RWPE1 (cell line): ENCODE data around the gene COLGALT1.
"Not testable (repeated sequence)": the region's sequence is repeated elsewhere in the genome, so short reads cannot be mapped to it uniquely, and the experiment has no call there.

Source experiments
- CTCF ChIA-PET: fragments of 350-600 bp; sonication (Branson Sonifier 250); formaldehyde crosslinking; extraction: SDS; loops from one replicate; lab custom pipeline; 2021; lab: Yijun Ruan, JAX
- POLR2A ChIA-PET: fragments of 400-600 bp; formaldehyde crosslinking; extraction: SDS; loops from one replicate; lab custom pipeline; 2020; ENCODE audit warnings: antibody characterized with exemption; ENCODE audit not compliant: low non-redundant PET; lab: Yijun Ruan, JAX
- DNase-seq: peaks from one replicate; pipeline ENCODE4 v3.0.0; 2012; ENCODE audit warnings: low spot score
- H3K27ac ChIP-seq: fragments of 450-650 bp; 2 replicates; pipeline ENCODE4 v1.5.1; 2017
- TF ChIP-seq, protein P1 (sequence below): fragments of 450-650 bp; conservative IDR thresholded peaks from 2 replicates; pipeline ENCODE4 v1.5.1; 2017; ENCODE audit warnings: low read depth, mild to moderate bottlenecking

The COLGALT1 gene

DNA sequence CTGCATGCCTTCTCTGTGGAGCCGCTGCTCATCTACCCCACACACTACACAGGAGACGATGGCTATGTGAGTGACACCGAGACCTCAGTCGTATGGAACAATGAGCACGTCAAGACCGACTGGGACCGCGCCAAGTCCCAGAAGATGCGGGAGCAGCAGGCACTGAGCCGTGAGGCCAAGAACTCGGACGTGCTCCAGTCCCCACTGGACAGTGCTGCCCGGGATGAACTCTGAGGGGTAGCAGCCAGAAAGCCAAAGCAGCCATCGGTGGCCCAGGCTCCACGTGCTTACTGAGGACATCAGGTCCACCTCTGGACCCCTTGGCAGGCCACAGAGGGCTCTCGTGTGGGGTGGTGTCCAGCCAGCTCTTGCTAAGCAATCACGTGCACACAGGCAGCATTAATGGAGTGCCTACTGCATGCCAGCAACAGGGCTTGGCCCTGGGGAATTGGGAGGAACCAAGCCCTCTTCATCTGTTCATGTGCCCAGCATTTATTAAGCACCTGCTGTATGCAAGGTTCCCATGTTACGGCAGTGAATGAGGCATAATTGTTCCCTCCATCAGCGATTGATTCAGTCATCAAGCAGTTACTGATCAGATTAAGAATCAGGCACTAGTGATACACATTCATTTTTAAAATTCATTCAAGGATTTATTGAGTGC, 25.9 kb downstream of the COLGALT1 start:
- DNase-seq = no peak
- POLR2A ChIA-PET = no interaction called here
- TF ChIP-seq, protein P1, sequence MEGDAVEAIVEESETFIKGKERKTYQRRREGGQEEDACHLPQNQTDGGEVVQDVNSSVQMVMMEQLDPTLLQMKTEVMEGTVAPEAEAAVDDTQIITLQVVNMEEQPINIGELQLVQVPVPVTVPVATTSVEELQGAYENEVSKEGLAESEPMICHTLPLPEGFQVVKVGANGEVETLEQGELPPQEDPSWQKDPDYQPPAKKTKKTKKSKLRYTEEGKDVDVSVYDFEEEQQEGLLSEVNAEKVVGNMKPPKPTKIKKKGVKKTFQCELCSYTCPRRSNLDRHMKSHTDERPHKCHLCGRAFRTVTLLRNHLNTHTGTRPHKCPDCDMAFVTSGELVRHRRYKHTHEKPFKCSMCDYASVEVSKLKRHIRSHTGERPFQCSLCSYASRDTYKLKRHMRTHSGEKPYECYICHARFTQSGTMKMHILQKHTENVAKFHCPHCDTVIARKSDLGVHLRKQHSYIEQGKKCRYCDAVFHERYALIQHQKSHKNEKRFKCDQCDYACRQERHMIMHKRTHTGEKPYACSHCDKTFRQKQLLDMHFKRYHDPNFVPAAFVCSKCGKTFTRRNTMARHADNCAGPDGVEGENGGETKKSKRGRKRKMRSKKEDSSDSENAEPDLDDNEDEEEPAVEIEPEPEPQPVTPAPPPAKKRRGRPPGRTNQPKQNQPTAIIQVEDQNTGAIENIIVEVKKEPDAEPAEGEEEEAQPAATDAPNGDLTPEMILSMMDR = no peak
- H3K27ac ChIP-seq = peak overlapping the region; percentile 76; the same call in 1 of the 2 replicates
- CTCF ChIA-PET = interaction anchor here (0.6 kb wide), 1 partner anchor 42 kb away, joined by 3 read pairs; no protein-coding TSS in a partner anchor

DNA sequence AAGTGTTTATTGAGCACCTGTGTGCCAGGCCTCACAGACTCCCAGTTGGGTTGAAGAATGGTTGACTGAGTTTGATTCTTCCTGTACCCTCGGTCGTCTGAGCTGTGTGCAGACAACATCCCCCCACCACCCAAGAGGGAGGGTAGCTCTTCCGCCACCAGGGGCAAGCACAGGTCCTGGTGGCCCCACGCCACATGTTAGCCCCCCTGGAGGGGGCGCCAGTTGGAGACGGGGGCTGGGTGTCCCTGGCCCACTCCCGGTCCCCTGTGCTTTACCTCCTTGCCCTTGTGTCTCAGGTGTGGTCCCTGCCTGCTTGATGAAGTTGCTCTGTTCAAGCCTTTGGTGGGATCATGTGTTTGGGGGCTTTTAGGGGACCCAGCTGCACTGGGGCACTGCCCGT, 27.2 kb downstream of the COLGALT1 start:
- ChIA-PET CTCF (interaction anchor here (0.6 kb wide), 1 partner anchor 179 kb away, joined by 5 read pairs; no protein-coding TSS in a partner anchor), POLR2A (no interaction called here)
- DNase-seq = no peak
- peak overlapping the region; percentile 7; the same call in 1 of the 2 replicates for H3K27ac ChIP-seq
- TF ChIP-seq, protein P1 = no peak

DNA sequence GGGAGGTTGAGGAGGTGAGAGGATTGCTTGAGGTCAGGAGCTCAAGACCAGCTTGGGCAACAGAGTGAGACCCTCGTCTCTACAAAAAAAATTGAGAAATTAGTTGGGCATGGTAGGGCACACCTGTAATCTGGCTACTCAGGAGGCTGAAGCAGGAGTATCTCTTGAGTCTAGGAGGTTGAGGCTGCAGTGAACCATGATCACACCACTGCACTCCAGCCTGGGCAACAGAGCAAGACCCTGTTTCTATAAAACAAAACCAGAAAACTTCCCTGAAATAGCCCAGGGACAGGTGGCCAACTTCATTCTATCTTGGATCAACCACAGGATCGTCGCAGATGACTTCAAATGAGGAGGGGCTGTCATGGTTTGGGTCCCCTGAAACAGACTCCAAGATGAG, 28.7 kb downstream of the COLGALT1 start:
- CTCF ChIA-PET = interaction anchor here (1.3 kb wide), 1 partner anchor 11 kb away, joined by 3 read pairs; no protein-coding TSS in a partner anchor
- DNase-seq = no peak
- TF ChIP-seq, protein P1 = no peak
- POLR2A ChIA-PET = no interaction called here
- no peak overlapping the region for H3K27ac ChIP-seq

DNA sequence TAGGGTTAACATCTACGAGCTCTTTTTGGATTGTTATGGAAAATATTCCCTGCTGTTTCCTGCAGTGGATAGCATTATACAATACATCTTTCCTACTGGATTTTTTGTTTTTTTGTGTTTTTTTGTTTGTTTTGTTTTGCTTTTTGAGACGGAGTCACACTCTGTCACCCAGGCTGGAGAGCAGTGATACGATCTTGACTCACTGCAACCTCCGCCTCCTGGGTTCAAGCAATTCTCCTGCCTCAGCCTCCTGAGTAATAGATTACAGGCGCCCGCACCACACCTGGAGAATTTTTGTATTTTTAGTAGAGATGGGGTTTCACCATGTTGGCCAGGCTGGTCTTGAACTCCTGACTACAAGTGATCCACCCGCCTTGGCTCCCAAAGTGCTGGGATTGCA, 29.9 kb downstream of the COLGALT1 start:
- POLR2A ChIA-PET, CTCF ChIA-PET, H3K27ac ChIP-seq: not testable (repeated sequence)

DNA sequence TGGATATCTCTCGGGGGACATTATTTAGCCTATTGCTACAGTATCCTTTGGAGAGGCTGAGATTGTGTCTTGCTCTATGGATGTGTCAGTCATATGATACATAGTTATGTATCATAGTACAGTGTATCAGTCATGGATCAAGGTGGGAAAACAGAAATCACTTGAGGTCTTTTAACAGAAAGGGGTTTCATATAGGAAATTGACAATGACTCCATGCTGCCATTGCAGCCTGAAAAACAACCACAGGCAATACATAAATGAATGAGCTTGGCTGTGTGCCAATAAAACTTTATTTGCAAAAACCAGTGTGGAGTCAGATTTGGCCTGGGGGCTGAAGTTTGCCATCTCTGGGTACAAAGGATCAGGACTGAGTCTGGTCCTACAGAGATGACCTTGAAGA, 35.4 kb downstream of the COLGALT1 start:
- POLR2A ChIA-PET = no interaction called here
- TF ChIP-seq, protein P1 = no peak
- no peak for DNase-seq
- CTCF ChIA-PET = interaction anchor here (0.6 kb wide), 1 partner anchor 167 kb away, joined by 3 read pairs; no protein-coding TSS in a partner anchor
- no peak overlapping the region for H3K27ac ChIP-seq

More for the DNA sequence above, 29.9 kb downstream of the COLGALT1 start:
- not testable (repeated sequence) for DNase-seq

DNA sequence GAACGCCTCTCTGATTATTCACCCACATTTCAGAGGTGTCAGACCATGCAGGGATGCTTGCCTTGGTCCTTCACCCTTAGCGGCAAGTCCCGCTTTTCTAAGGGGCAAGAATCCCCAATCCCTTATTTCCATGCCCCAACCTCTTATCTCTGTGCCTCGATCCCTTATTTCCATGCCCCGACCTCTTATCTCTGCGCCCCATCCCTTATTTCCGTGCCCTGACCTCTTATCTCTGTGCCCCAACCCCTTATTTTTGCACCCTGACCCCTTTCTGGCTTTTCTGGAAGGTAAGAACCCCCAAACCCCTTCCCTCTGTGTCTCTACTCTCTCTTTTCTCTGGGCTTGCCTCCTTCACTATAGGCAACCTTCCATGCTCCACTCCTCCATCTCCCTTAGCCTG, 38.8 kb downstream of the COLGALT1 start:
- H3K27ac ChIP-seq, DNase-seq, CTCF ChIA-PET, POLR2A ChIA-PET: not testable (repeated sequence)

DNA sequence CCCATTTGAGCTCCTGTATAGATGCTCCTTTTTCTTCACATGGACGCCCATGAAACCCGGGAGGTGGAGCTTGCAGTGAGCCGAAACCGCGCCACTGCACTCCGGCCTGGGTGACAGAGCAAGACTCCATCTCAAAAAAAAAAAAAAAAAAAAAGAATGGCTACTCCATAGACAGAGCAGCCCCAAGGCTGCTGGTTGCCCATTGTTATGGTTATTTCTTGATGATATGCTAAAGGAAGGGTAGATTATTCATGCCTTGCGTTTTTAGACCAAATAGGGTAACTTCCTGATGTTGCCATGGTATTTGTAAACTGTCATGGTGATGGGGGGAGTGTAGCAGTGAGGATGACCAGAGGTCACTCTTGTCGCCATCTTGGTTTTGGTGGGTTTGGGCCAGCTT, 42.6 kb downstream of the COLGALT1 start:
- CTCF ChIA-PET, POLR2A ChIA-PET, DNase-seq, H3K27ac ChIP-seq: not testable (repeated sequence)

DNA sequence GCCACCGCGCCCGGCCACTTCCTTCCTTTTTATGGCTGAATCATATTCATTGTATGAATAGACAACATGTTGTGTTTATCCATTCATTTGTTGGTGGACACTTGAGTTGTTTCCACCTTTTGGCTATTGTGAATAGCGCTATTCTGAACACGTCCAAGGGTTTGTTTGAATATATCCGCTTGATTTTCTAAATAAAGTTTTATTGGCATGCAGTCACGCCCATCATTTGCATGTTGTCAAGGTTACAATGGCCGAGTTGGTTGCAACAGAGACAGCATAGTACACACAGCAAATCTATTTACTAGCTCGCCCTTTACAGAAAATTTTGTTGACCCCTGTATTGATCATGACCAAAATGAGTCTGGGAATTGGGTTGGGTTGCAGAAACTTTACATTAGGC, 43.5 kb downstream of the COLGALT1 start:
- no peak overlapping the region for H3K27ac ChIP-seq
- no peak for DNase-seq
- TF ChIP-seq, protein P1 = no peak
- POLR2A ChIA-PET = no interaction called here
- CTCF ChIA-PET = interaction anchor here (0.6 kb wide), 1 partner anchor 176 kb away, joined by 3 read pairs; no protein-coding TSS in a partner anchor
